HG02798 (cell line): ENCODE data around the gene TGIF2.
A peak's percentile ranks its signal among the peaks of the same experiment; 100 is the strongest.
"Not testable (repeated sequence)": the region's sequence is repeated elsewhere in the genome, so short reads cannot be mapped to it uniquely, and the experiment has no call there.

Experiments
- ATAC-seq: cut with Tn5 transposase; IDR thresholded peaks from one replicate; pipeline ENCODE4 v1.9.1; 2021; ENCODE audit warnings: mild to moderate bottlenecking; ENCODE audit not compliant: unreplicated experiment, poor library complexity

The TGIF2 gene

GRCh38 chr20:36607586-36608387, 34.4 kb downstream of the TGIF2 start:
- ATAC-seq = no peak

GRCh38 chr20:36608388-36608728, 35.0 kb downstream of the TGIF2 start:
- ATAC-seq = not testable (repeated sequence)

GRCh38 chr20:36611625-36612024, 38.2 kb downstream of the TGIF2 start:
- no peak for ATAC-seq

GRCh38 chr20:36613974-36614373, 40.6 kb downstream of the TGIF2 start:
- ATAC-seq = no peak

- no peak for ATAC-seq
These were observed 41.6 kb downstream of the TGIF2 start for GRCh38 chr20:36614781-36615557.

GRCh38 chr20:36620917-36621316, 47.5 kb downstream of the TGIF2 start:
- no peak for ATAC-seq

- no peak for ATAC-seq
These were observed 50.0 kb downstream of the TGIF2 start for GRCh38 chr20:36623444-36623843.

GRCh38 chr20:36624068-36624943, 50.9 kb downstream of the TGIF2 start:
- ATAC-seq = no peak

GRCh38 chr20:36624944-36625324, 51.5 kb downstream of the TGIF2 start:
- no peak for ATAC-seq

- ATAC-seq = no peak
These were observed 54.7 kb downstream of the TGIF2 start for GRCh38 chr20:36628076-36628475.

- peak; percentile 52 for ATAC-seq
These were observed 56.6 kb downstream of the TGIF2 start for GRCh38 chr20:36629719-36630681.

GRCh38 chr20:36631646-36632045, 58.2 kb downstream of the TGIF2 start:
- ATAC-seq = no peak

- no peak for ATAC-seq
These were observed 58.7 kb downstream of the TGIF2 start for GRCh38 chr20:36632147-36632486.

- ATAC-seq = no peak
These were observed 59.3 kb downstream of the TGIF2 start for GRCh38 chr20:36632487-36633284.

GRCh38 chr20:36633285-36633772, 59.9 kb downstream of the TGIF2 start:
- ATAC-seq = no peak

- ATAC-seq = no peak
These were observed 60.9 kb downstream of the TGIF2 start for GRCh38 chr20:36634342-36634741.

GRCh38 chr20:36638876-36639400, 65.5 kb downstream of the TGIF2 start:
- not testable (repeated sequence) for ATAC-seq

GRCh38 chr20:36641506-36641843, 68.1 kb downstream of the TGIF2 start:
- no peak for ATAC-seq

GRCh38 chr20:36642136-36642535, 68.7 kb downstream of the TGIF2 start:
- no peak for ATAC-seq
